Endothelial cell of umbilical vein (primary cell): Measurements from ENCODE around the gene PARD6G. TPM values are rescaled to one million over a fixed set of nuclear protein-coding genes. Genes with fewer than 3 reads are reported as not detected.

Experiments
- BruUV-seq: library from RNA; stranded (reverse); fragments of 400-500 nt; replicated peaks from 2 replicates; lab custom pipeline; 2021; lab: Mats Ljungman, UMichigan
- CTCF ChIA-PET: fragments of 300-600, 350-600 bp; sonication (Branson Sonifier 250); formaldehyde crosslinking; loops from one replicate; lab custom pipeline; 2021; ENCODE audit warnings: antibody characterized with exemption, inconsistent platforms; lab: Charles Lee
- POLR2A ChIA-PET: fragments of 300-600, 350-600 bp; sonication (Branson Sonifier 250); formaldehyde crosslinking; loops from one replicate; lab custom pipeline; 2021; ENCODE audit warnings: antibody characterized with exemption, inconsistent platforms; lab: Charles Lee
- DNase-seq: peaks from one replicate; pipeline ENCODE4 v3.0.0-alpha.2; 2011; ENCODE audit warnings: low read depth, low spot score
- FAIRE-seq: peaks from 2 replicates; lab custom pipeline; 2011; peaks lifted over from hg19 to GRCh38; lab: Jason Lieb, UNC
- H2AFZ ChIP-seq: 2 replicates; pipeline ENCODE4 v1.6.0; 2012; ENCODE audit warnings: low read depth, low read length, control low read depth, inconsistent platforms
- H3K27ac ChIP-seq: 2 replicates; pipeline ENCODE4 v1.5.1; 2011; ENCODE audit warnings: low read depth, mild to moderate bottlenecking, control low read depth, low read length, moderate library complexity; ENCODE audit not compliant: insufficient read depth
- H3K27me3 ChIP-seq, 2 experiments: 2 replicates each; pipeline versions ENCODE4 v1.6.0 to v1.6.1; 2011; ENCODE audit warnings: low read length in 2 of 2, mixed read lengths in 1 of 2; ENCODE audit not compliant: control insufficient read depth in 2 of 2, insufficient read depth in 2 of 2
- H3K36me3 ChIP-seq, 2 experiments: 2 replicates in 1 of 2; 3 replicates in 1 of 2; pipeline ENCODE4 v1.5.1; 2011; ENCODE audit warnings: low read length in 2 of 2, mild to moderate bottlenecking in 1 of 2, moderate library complexity in 1 of 2; ENCODE audit not compliant: control insufficient read depth in 2 of 2, insufficient read depth in 2 of 2; ENCODE audit errors: extremely low read depth in 1 of 2
- H3K4me1 ChIP-seq: 3 replicates; pipeline ENCODE4 v1.5.1; 2011; ENCODE audit warnings: mild to moderate bottlenecking, low read length; ENCODE audit not compliant: control insufficient read depth, insufficient read depth; ENCODE audit errors: extremely low read depth
- H3K4me2 ChIP-seq: 2 replicates; pipeline ENCODE4 v1.6.1; 2011; ENCODE audit warnings: low read length, control low read depth, mixed read lengths; ENCODE audit not compliant: insufficient read depth
- H3K4me3 ChIP-seq, 3 experiments: fragments of 200-600 bp in 1 of 3; sonication (generic), shearing (Covaris generic) in 1 of 3; replicated peaks in 1 of 3; 2 replicates each; pipeline ENCODE4 v1.5.1; 2011 to 2016; ENCODE audit warnings: control low read depth in 3 of 3, low read length in 3 of 3, mild to moderate bottlenecking in 2 of 3, inconsistent platforms in 1 of 3, low read depth in 1 of 3, moderate library complexity in 1 of 3; ENCODE audit not compliant: insufficient read depth in 1 of 3
- H3K79me2 ChIP-seq: 2 replicates; pipeline ENCODE4 v1.6.0; 2012; ENCODE audit warnings: low read length, inconsistent platforms; ENCODE audit not compliant: control insufficient read depth, insufficient read depth
- H3K9ac ChIP-seq: replicated peaks from 2 replicates; pipeline ENCODE3; 2011; ENCODE audit warnings: low read length, control low read depth; ENCODE audit not compliant: insufficient read depth; ENCODE audit errors: extremely low read depth
- H3K9me1 ChIP-seq: replicated peaks from 3 replicates; pipeline ENCODE4 v1.6.0; 2011; ENCODE audit warnings: mild to moderate bottlenecking, low read length; ENCODE audit not compliant: control insufficient read depth, insufficient read depth; ENCODE audit errors: extremely low read depth
- H3K9me3 ChIP-seq: replicated peaks from 2 replicates; pipeline ENCODE4 v1.5.1; 2012; ENCODE audit warnings: low read length, inconsistent platforms; ENCODE audit not compliant: control insufficient read depth, insufficient read depth
- H4K20me1 ChIP-seq: replicated peaks from 2 replicates; pipeline ENCODE3; 2011; ENCODE audit warnings: mild to moderate bottlenecking, low read length; ENCODE audit not compliant: control insufficient read depth, insufficient read depth; ENCODE audit errors: extremely low read depth
- EZH2 ChIP-seq: IDR thresholded peaks from 2 replicates; pipeline ENCODE4 v1.6.1; 2012; ENCODE audit warnings: borderline replicate concordance, low read depth, mild to moderate bottlenecking, moderate library complexity, low read length, inconsistent platforms; ENCODE audit not compliant: severe bottlenecking
- FOS ChIP-seq: IDR thresholded peaks from 2 replicates; pipeline ENCODE4 v1.6.1; 2011; ENCODE audit warnings: mild to moderate bottlenecking, low read length, moderate library complexity, borderline replicate concordance; ENCODE audit not compliant: insufficient read depth
- GATA2 ChIP-seq: IDR thresholded peaks from 2 replicates; pipeline ENCODE4 v1.7.0; 2011; ENCODE audit warnings: low read depth, mild to moderate bottlenecking, moderate library complexity, mixed read lengths, low read length; ENCODE audit not compliant: insufficient read length, insufficient read depth
- JUN ChIP-seq: IDR thresholded peaks from 2 replicates; pipeline ENCODE4 v1.6.1; 2011; ENCODE audit warnings: borderline replicate concordance, low read depth; ENCODE audit not compliant: insufficient read length, insufficient read depth
- MYC ChIP-seq: IDR thresholded peaks from one replicate; pipeline ENCODE4 v1.6.1; 2011; ENCODE audit warnings: mild to moderate bottlenecking, low read depth, low read length
- POLR2A ChIP-seq: IDR thresholded peaks from 2 replicates; pipeline ENCODE4 v1.6.1; 2012; ENCODE audit warnings: low read depth, mild to moderate bottlenecking, control low read depth, low read length
- POLR2AphosphoS5 ChIP-seq: IDR thresholded peaks from 2 replicates; pipeline ENCODE4 v1.6.1; 2012; ENCODE audit warnings: low read depth, mild to moderate bottlenecking, control low read depth, low read length, moderate library complexity; ENCODE audit not compliant: insufficient read depth
- dilution Hi-C: fragments of 300-500 bp; cut with MboI; formaldehyde crosslinking; loops from one replicate; pipeline ENCODE4 v1.15.0; 2019; ENCODE audit warnings: low sequenced_read_pairs; ENCODE audit not compliant: extremely low pct_ligation_motif_present
- intact Hi-C: fragments of 100-400 bp; cut with micrococcal nuclease; formaldehyde crosslinking; loops from one replicate; pipeline ENCODE4 v1.10.0; 2022
- polyA plus RNA-seq, 4 experiments: library from polyadenylated mRNA; depleted of rRNA in 3 of 4; stranded (reverse) in 3 of 4; unstranded in 1 of 4; fragments of >200 nt; gene quantifications; 2 replicates each; pipeline versions ENCODE4 v1.2.1 to v1.2.3, GENCODE V29; 2011 to 2012; ENCODE audit warnings: missing spikeins in 1 of 4
- total RNA-seq: library from RNA; stranded (reverse); gene quantifications from 2 replicates; pipeline ENCODE4 v1.2.3, GENCODE V29; 2021
- TF ChIP-seq, protein P1 (sequence below): IDR thresholded peaks from 2 replicates; pipeline ENCODE4 v1.6.1; 2011; ENCODE audit not compliant: insufficient read depth, insufficient read length
- TF ChIP-seq, protein P2 (sequence below), 2 donors: IDR thresholded peaks; 1 replicate in 1 of 2; 2 replicates in 1 of 2; pipeline ENCODE4 v1.5.1; 2011; ENCODE audit warnings: low read length in 2 of 2, mild to moderate bottlenecking in 2 of 2, moderate library complexity in 2 of 2, control low read depth in 1 of 2, inconsistent platforms in 1 of 2, low read depth in 1 of 2; ENCODE audit not compliant: insufficient read depth in 1 of 2; ENCODE audit errors: extremely low read depth in 1 of 2

Gene PARD6G
- total and polyA plus RNA-seq, 2 donors (not counting 3 experiments of a cell fraction or from before 2014, with no cell fraction given), result 1.2 to 1.8 TPM

DNA sequence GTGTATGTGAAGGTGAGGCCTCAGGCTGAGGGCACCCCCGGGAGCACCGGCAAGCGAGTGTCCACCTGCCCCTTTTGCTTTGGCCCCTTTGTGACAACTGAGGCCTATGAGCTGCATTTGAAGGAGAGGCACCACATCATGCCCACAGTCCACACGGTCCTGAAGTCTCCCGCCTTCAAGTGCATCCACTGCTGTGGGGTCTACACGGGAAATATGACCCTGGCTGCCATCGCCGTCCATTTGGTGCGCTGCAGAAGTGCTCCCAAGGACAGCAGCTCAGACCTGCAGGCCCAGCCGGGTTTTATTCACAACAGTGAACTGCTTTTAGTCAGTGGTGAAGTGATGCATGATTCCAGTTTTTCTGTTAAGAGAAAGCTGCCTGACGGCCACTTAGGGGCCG is 109.3 kb downstream of the PARD6G start:
- H3K4me1 ChIP-seq, result no peaks in the 10 kb centered on the region
- no peak overlapping the region for H3K27ac ChIP-seq
- peaks cover 4% of the 10 kb centered on the region for H3K79me2 ChIP-seq
- H3K9me3 ChIP-seq, result no peaks in the 10 kb centered on the region
- no peaks in the 10 kb centered on the region for H4K20me1 ChIP-seq
- no peak overlapping the region for H3K9ac ChIP-seq
- no peaks in the 10 kb centered on the region for H3K27me3 ChIP-seq
- POLR2A ChIA-PET, result no interaction called here
- no peak for DNase-seq
- intact Hi-C loops (no loop called here), dilution Hi-C loops (no loop called here)
- no peaks in the 10 kb centered on the region for H3K9me1 ChIP-seq
- no peak overlapping the region for H3K4me3 ChIP-seq
- no peak overlapping the region for H3K4me2 ChIP-seq
- BruUV-seq, result no TSS peak
- no peak for FAIRE-seq
- CTCF ChIA-PET, result interaction anchor here (1.0 kb wide), 1 partner anchor 9 kb away, joined by 3 read pairs; no protein-coding TSS in a partner anchor
- peaks cover 12 to 28% of the 10 kb centered on the region in 2 experiments for H3K36me3 ChIP-seq
- H2AFZ ChIP-seq, result no peak overlapping the region
- TF ChIP-seq, protein P1, sequence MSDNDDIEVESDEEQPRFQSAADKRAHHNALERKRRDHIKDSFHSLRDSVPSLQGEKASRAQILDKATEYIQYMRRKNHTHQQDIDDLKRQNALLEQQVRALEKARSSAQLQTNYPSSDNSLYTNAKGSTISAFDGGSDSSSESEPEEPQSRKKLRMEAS, result no peak
- TF ChIP-seq POLR2AphosphoS5 (no peak), JUN (no peak), MYC (no peak), FOS (no peak), POLR2A (no peak), GATA2 (no peak), EZH2 (no peak)
- TF ChIP-seq, protein P2, sequence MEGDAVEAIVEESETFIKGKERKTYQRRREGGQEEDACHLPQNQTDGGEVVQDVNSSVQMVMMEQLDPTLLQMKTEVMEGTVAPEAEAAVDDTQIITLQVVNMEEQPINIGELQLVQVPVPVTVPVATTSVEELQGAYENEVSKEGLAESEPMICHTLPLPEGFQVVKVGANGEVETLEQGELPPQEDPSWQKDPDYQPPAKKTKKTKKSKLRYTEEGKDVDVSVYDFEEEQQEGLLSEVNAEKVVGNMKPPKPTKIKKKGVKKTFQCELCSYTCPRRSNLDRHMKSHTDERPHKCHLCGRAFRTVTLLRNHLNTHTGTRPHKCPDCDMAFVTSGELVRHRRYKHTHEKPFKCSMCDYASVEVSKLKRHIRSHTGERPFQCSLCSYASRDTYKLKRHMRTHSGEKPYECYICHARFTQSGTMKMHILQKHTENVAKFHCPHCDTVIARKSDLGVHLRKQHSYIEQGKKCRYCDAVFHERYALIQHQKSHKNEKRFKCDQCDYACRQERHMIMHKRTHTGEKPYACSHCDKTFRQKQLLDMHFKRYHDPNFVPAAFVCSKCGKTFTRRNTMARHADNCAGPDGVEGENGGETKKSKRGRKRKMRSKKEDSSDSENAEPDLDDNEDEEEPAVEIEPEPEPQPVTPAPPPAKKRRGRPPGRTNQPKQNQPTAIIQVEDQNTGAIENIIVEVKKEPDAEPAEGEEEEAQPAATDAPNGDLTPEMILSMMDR (IDR thresholded peaks at IDR 0.05; ENCODE audit: extremely low read depth in 1 of 2, insufficient read depth in 1 of 2, low read depth in 1 of 2, low read length in 2 of 2), result no peak
